GM18519 (cell line): ENCODE measurements around the gene TMEM117.
"Not testable (repeated sequence)": the region's sequence is repeated elsewhere in the genome, so short reads cannot be mapped to it uniquely, and the experiment has no call there.

Experiments
- ATAC-seq: cut with Tn5 transposase; IDR thresholded peaks from one replicate; pipeline ENCODE4 v1.9.1; 2021; ENCODE audit warnings: mild to moderate bottlenecking, moderate library complexity; ENCODE audit not compliant: unreplicated experiment, low FRiP score

Gene TMEM117

GRCh38 chr12:43836475-43836989 lies 651 bp downstream of the TMEM117 start:
- peak; percentile 16 for ATAC-seq

- ATAC-seq, result no peak
Observed at GRCh38 chr12:43840338-43840737, 4.5 kb downstream of the TMEM117 start.

GRCh38 chr12:43841253-43841652 lies 5.4 kb downstream of the TMEM117 start:
- ATAC-seq, result no peak

- no peak for ATAC-seq
Observed at GRCh38 chr12:43842259-43842658, 6.4 kb downstream of the TMEM117 start.

- not testable (repeated sequence) for ATAC-seq
Observed at GRCh38 chr12:43847425-43848225, 11.7 kb downstream of the TMEM117 start.

- ATAC-seq, result no peak
Observed at GRCh38 chr12:43848226-43848507, 12.3 kb downstream of the TMEM117 start.

GRCh38 chr12:43848786-43849185 lies 12.9 kb downstream of the TMEM117 start:
- no peak for ATAC-seq

GRCh38 chr12:43852744-43853143 lies 16.9 kb downstream of the TMEM117 start:
- ATAC-seq, result no peak

- ATAC-seq, result no peak
Observed at GRCh38 chr12:43856972-43857371, 21.1 kb downstream of the TMEM117 start.

- ATAC-seq, result no peak
Observed at GRCh38 chr12:43858096-43858495, 22.2 kb downstream of the TMEM117 start.

- ATAC-seq, result no peak
Observed at GRCh38 chr12:43858991-43859390, 23.1 kb downstream of the TMEM117 start.

GRCh38 chr12:43861015-43861839 lies 25.3 kb downstream of the TMEM117 start:
- ATAC-seq, result no peak

GRCh38 chr12:43861840-43862150 lies 25.9 kb downstream of the TMEM117 start:
- ATAC-seq, result no peak

GRCh38 chr12:43863770-43864366 lies 28.0 kb downstream of the TMEM117 start:
- ATAC-seq, result no peak

- ATAC-seq, result not testable (repeated sequence)
Observed at GRCh38 chr12:43864557-43864956, 28.7 kb downstream of the TMEM117 start.

- ATAC-seq, result no peak
Observed at GRCh38 chr12:43869184-43869583, 33.3 kb downstream of the TMEM117 start.

- ATAC-seq, result not testable (repeated sequence)
Observed at GRCh38 chr12:43869765-43870164, 33.9 kb downstream of the TMEM117 start.

GRCh38 chr12:43871258-43871657 lies 35.4 kb downstream of the TMEM117 start:
- ATAC-seq, result not testable (repeated sequence)

- ATAC-seq, result no peak
Observed at GRCh38 chr12:43872396-43872795, 36.5 kb downstream of the TMEM117 start.

GRCh38 chr12:43878050-43878449 lies 42.2 kb downstream of the TMEM117 start:
- ATAC-seq, result no peak

GRCh38 chr12:43880547-43880946 lies 44.7 kb downstream of the TMEM117 start:
- ATAC-seq, result no peak
